SHP77 treated with DMSO at 0.1 percent for 48 hours (cell line): ENCODE results near the gene ATP6V0B.
A peak's percentile ranks its signal among the peaks of the same experiment; 100 is the strongest.

ENCODE experiments used
- DNase-seq: peaks from one replicate; lab custom pipeline; 2025; lab: John Stamatoyannopoulos, UW

ATP6V0B gene

DNA sequence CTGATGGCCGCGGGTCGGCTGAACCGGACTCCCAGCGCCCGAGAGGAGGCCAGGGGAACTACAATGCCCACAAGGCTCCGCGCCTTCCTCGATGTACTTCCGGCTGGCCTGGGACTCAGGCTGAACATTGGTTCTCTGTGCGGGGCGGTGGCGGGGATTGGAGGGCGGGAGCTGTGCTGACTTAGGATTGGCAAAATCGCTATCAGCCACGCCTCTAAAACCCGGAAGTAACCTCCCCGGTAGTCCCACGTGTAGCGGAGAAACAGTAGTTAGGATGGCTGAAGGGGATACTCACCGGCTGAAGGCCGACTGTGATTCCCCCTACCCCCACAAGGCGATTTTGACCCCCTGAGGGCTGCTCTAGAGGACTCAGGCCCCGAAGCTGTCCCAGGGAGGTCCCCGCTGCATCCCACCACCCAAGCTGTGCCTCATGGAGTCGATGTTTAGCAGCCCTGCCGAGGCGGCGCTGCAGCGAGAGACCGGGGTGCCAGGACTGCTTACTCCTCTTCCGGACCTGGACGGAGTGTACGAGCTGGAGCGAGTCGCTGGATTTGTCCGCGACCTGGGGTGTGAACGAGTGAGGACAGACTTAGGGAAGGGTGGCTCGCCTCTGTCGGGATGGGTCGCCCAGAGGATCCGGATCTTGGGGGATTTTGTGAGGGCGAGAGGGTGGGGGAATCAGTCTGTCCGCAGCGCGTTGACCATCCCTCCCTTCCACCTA, 4.9 kb upstream of the ATP6V0B start, which contains the start of gene DPH2:
Gene DPH2, plus strand, starts transcription at position 265 of the 721 bp plus-strand sequence. Its CDS starts 166 bp downstream, at position 431.
- peak; percentile 89 for DNase-seq

DNA sequence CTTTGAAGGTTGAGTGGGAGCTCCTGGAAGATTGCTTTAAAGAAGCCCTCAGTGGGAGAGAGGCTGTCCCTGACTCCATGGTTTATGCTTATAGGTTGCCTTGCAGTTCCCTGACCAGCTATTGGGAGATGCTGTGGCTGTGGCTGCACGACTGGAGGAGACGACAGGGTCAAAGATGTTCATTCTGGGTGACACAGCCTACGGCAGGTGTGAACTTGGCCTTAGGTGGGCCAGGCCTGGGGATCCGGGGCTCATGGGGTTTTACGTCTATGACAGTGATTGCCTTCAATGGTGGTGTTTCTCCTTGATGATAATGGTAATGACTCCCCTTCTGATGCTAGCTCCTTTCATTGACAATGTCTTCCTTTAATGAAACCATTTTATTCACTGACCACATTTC, 4.3 kb upstream of the ATP6V0B start:
- DNase-seq: no peak

DNA sequence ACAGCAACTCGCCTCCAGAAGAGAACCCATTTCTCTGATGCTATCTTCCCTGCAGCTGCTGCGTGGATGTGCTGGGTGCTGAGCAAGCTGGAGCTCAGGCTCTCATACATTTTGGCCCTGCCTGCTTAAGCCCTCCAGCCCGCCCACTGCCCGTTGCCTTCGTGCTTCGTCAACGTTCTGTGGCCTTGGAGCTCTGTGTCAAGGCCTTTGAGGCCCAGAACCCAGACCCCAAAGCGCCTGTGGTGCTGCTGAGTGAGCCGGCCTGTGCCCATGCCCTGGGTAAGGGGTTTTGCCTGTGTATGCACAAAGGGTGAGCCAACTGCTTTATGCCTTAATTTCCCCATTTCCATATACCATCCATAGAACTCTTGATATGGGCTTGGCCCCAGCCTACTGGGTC, 3.8 kb upstream of the ATP6V0B start:
- no peak for DNase-seq

DNA sequence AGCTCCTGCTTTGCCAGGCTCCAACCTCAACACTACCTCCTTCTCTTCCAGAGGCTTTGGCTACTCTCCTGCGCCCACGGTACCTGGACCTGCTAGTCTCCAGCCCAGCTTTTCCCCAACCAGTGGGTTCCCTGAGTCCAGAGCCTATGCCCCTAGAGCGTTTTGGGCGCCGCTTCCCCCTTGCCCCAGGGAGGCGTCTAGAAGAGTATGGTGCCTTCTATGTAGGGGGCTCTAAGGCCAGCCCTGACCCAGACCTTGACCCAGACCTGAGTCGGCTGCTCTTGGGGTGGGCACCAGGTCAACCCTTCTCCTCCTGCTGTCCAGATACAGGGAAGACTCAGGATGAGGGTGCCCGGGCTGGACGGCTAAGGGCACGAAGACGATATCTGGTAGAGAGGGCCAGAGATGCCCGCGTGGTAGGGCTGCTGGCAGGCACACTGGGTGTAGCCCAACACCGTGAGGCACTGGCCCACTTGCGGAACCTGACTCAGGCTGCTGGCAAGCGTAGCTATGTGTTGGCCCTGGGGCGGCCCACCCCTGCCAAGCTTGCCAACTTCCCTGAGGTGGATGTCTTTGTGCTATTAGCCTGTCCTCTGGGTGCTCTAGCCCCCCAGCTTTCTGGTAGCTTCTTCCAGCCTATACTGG, 3.3 kb upstream of the ATP6V0B start:
- no peak for DNase-seq

DNA sequence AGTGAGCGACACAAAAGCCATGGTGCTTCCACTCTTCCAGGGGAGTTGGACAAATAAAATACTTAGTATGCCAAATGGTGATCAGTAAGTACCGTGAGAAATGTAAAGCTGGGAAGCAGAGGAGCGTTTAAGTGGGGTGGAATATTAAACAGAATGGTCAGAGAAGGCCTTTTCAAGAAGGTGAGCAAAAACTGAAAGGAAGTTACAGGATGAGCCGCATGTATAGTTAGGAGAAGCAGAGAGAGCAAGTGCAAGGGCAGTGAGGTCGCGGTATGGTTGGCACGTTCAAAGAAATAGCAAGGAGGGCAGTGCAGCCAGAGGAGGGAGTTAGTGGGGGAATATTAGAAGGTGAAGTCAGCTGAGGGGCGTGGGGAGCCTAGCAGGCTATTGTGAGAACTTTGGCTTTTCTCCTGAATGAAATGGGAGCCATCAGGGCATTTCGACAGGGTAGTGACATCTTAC, 748 bp upstream of the ATP6V0B start:
- peak; percentile 52 for DNase-seq

DNA sequence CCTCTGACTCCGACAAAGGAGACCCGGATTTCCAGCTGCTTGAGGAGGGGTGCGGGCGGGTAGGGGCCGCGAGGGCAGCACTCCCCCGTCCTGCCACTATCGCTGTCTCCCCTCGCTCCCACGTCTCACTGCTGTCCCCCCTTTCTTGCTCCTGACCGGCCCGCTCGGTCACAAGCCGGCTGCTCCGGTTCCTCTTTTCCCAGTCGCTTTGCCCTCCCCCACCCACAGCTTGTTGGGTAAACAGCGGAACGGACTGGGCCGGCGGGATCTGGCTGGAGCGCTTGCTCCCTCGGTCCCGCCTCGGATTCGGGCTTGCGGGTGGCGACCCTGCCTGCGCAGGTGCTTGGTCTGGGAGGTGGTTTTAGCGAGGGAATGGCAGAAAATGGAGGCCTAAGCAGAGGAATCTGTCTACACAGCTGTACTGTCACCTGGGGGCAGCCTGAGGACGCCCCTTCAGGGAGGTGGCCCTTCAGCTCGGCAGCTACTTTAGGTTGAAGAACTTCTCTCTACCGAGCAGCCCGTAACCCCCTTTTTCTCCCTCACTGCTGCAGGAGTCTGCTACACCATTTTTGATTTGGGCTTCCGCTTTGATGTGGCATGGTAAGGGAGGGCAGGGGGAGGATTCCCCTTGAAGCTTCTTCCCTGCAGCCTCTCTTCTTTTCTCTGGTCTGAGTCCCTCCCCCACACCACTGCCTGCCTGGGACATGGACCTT, 645 bp downstream of the ATP6V0B start:
- DNase-seq: no peak

DNA sequence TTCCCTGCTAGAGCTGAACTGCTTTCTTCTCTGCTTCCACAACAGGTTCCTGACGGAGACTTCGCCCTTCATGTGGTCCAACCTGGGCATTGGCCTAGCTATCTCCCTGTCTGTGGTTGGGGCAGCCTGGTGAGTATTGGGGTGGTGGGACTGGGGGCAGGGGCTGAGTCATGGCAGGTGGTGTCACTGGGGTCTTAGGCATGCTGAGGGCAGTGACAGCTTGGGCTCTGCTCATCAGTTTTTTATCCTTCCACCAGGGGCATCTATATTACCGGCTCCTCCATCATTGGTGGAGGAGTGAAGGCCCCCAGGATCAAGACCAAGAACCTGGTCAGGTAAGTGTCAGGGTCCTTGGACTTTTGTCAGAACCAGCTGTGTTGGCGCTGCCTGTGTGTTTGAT, 1.3 kb downstream of the ATP6V0B start:
- no peak for DNase-seq

DNA sequence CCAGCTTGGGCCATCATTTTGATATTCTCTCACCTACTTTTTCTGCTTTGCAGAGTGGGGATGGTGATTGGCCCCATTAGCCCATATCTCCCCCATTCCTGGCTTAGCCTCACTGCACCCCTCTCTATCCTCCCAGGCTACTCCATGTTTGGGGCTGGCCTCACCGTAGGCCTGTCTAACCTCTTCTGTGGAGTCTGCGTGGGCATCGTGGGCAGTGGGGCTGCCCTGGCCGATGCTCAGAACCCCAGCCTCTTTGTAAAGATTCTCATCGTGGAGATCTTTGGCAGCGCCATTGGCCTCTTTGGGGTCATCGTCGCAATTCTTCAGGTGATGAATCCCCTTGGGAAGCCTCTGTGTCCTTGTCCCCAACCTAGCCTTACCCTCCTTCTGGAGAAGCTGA, 2.1 kb downstream of the ATP6V0B start:
- DNase-seq: no peak

DNA sequence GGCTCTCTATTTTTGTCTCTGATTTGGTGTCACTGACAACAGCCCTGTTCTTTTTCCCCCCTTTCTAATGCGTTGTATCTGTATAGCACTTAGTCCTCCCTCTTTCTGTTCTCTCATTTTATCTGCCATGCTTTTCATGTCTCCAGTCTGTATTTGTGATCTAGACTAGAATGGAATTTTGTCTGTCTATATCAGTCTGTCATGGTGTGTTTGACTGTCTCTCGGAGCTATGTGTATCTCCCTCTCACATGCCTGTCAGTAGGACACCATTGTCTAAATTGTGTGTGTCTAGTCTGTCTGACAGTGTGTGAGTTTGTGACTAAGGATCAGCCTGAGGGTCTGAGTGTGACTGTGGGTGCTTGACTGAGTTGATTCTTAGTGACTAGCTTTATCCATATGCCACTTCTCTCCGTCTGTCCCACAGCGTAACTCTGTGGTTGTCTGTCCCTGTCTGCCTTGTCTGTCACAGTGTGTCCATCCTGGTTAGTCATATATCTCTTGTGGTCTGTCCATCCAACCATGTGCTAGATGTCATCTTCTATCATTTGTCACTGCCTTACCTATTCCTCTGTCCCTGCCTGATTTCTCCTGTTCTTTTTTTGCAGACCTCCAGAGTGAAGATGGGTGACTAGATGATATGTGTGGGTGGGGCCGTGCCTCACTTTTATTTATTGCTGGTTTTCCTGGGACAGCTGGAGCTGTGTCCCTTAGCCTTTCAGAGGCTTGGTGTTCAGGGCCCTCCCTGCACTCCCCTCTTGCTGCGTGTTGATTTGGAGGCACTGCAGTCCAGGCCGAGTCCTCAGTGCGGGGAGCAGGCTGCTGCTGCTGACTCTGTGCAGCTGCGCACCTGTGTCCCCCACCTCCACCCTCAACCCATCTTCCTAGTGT, 2.9 kb downstream of the ATP6V0B start:
- no peak for DNase-seq

DNA sequence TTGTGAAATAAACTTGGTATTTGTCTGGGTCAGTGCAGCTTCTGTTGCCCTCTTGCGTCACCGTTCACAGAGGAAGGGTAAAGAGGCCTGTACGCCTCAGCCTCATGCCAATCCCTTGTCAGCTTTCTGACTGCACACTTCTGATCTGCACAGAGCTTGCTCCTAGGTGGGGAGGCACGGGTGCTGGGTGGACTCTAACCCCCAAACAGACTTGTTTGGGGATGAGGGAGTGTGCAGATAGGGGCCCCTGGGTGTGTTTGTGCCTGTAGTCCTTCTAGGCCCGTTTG, 3.4 kb downstream of the ATP6V0B start:
- DNase-seq: no peak

DNA sequence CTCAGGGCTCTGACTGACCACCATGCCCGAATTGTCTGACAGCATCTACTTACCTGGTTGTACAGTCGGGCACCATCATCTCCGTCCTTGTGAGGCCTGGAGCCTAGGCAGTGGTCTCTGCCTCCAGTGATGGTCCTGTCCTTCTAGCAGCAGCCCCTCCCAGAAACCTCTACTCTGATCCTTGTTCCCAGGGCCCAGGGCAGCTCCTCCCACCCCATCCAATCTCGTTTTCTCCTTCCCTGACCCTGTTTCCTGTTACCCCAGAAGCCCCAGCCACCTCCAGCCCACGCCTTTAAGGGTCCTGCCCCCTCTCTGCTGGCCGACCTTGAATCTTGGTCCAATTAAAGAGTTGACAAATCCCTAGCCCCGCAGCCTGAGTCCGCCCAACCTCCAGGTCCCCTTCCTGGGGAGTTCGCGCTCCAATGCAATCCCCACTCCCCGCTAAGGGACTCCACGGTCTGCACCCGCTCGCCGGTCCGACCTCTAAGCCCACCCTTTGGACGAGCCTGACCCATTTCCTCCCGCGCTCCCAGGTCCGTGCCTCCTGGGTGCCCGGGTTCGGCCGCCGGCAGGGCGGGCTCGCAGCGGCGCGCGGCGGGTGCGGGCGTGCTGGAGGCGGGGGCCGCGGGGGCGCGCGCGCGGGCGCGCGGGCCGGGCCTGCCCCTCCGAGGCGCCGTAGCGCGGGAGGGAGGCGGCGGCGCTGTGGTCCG, 3.9 kb downstream of the ATP6V0B start, which contains the start of gene B4GALT2:
Gene B4GALT2, plus strand, starts transcription at position 660 of the 710 bp plus-strand sequence. CDS start 1,951 bp downstream, outside the sequence.
- DNase-seq: no peak

DNA sequence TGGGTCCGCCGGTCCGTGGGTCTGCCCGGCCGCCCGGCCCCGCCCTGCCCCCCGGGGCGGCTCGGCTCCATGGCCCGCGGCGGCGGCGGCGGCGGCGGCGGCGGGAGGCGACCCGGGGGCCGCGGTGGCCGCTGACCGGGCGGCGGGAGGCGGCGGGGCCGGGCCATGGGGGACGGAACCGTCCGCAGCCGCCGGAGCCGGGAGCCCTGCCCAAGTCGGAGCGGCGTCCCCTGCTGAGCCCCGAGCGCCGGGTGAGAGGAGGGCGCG, 4.4 kb downstream of the ATP6V0B start:
- DNase-seq: no peak

DNA sequence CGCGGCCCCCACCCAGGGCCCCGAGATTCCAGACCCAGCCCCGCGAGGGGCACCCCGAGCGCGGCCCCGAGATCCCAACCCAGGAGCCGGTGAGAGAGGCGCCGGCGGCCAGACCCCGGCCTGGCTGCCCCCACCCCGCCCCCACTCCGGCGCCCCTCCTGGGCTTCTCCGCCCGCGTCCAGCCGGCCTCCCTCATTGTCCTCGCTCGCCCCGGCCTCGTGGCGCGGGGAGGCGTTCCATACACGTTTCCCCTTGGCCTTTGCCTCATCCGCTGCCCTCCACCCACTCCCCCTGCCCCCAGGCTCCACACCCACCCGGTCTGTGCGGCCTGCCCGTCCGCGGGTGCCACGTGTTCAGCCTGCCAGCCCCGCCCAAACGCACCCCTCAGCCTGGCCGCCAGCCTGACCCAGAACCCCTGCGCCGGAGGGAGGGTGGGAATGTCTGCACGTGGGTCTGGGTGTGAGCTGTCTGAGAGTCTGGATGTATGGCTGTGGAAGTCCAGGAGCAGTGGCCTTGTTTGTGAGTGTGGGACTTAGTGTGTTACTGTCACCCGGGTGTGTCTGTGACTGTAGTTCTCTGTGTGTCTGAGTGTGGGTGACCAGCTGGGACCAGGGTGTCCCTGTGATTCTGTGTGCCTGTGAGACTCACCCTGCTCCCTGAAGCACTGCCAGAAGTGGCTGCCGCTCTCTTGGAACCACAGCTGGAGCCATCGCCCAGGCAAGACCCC, 4.9 kb downstream of the ATP6V0B start:
- no peak for DNase-seq

DNA sequence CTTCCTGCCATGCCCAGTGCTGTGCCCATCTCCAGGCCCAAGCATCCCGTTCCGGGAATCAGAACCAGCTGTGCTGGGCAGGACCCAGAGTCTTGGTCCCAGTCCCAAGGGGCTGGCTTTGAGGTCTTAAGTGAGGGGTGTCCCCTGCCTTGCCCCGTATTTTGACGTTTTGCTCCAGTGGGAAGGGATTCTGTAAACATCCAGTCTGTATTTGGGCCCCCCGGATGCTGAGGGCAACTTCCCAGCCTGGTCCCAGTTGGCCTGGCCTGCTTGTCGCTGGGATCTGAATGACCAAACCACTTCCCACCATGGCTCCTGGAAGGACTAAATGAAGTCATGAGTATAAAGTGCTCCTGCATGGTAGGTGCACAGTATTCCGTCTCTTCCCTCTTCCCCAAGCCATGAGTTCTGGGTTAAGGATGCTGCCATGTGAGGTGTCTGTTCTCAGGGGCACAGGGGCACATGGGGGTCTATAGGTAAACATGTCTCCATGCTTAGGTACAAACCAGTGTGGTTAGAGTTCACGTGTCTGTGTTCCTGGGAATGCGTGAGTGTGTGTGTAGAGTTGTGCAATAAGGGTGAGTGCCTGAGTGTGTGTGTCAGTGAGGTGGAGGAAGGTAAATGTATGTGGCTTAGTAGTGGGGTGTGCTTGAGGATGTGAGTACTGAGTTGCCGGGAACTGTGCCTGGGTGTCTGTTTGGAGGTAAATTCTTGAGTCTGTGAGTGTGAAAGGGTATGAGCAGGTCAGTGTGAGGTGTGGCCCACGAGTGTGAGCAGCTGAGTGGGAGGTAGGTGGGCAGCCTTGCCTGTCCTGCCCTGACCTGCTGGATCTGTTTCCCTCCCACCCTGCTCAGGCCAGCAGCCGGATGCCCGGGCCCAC, 5.7 kb downstream of the ATP6V0B start:
- no peak for DNase-seq

DNA sequence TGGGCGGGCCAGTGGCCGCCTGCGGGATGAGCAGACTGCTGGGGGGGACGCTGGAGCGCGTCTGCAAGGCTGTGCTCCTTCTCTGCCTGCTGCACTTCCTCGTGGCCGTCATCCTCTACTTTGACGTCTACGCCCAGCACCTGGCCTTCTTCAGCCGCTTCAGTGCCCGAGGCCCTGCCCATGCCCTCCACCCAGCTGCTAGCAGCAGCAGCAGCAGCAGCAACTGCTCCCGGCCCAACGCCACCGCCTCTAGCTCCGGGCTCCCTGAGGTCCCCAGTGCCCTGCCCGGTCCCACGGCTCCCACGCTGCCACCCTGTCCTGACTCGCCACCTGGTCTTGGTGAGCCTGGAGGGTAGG, 6.4 kb downstream of the ATP6V0B start:
- no peak for DNase-seq

DNA sequence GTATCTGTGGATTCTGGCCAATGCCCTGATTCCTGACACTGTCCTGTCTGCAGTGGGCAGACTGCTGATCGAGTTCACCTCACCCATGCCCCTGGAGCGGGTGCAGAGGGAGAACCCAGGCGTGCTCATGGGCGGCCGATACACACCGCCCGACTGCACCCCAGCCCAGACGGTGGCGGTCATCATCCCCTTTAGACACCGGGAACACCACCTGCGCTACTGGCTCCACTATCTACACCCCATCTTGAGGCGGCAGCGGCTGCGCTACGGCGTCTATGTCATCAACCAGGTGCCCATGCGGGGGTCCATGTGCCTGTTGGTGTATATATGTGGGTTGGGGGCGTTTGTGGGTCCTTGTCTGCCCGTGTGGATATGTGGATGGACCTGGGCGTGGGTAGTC, 6.9 kb downstream of the ATP6V0B start:
- no peak for DNase-seq

DNA sequence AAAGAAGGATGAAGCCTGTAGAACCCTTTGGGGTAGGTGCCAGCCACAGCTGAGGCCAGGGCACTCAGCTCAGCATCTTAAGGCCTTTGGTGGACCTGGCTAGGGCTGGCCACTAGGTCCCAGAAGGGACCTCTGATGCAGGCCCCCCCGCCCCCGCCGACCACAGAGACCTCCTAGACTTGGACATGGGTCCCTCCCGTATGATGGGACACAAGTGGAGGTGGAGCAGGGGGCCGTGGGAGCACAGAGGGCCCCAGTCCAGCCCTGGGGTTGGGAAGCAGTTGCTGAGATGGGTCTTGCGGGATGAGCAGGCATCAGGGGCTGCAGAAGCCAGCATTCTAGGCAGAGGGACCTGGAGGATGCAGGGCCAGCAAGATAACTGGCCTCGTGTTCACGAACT, 7.5 kb downstream of the ATP6V0B start:
- DNase-seq: no peak

DNA sequence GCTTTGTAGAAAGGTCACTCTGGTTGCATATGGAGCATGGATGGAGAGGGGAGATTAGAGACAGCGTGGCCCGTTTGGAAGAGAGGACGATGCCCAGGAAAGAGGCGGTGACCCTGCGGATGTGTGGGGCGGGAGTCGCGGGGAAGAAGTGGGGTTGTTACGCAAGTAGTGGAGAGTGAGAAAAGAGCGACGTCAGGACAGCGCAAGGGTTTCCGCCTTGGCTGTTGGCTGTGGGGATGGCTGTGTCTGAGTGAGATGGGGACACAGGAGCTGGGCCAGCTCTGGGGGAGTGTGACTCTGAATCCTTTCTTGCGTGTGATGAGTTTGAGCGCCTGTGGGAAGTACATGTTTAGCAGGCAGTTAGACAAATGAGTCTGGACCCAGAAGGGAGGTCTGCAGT, 8.0 kb downstream of the ATP6V0B start:
- DNase-seq: no peak

DNA sequence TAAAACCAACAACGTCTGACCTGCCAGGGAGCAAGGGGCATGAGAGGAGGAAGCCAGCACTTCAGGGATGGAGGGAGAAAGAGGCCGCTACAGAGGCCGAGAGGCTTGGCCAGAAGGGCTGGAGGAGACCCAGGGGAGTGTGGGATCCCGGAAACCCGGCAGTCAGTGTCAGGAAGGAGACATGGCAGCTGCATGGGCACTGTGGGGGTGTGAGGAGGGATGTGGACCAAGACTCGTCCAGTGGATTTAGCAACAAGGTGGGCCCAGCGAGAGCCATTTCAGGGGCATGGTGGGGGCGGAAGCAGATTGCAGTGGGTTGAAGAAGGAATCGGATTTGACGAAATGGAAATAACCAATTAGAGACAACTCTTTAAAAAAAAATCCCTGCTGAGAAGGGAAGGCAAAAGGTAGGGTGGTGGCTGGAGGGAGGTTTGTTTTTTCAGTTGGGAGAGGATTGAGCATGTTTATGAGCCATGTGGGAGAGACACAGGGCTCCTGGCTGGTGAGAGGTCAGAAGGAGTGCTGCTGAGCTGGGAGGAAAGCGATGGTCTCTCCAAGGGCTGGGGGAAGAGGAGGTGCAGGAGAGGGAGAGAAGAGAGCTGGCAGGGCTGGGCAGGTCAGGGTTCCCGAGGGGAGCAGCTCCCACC, 8.6 kb downstream of the ATP6V0B start:
- DNase-seq: no peak

DNA sequence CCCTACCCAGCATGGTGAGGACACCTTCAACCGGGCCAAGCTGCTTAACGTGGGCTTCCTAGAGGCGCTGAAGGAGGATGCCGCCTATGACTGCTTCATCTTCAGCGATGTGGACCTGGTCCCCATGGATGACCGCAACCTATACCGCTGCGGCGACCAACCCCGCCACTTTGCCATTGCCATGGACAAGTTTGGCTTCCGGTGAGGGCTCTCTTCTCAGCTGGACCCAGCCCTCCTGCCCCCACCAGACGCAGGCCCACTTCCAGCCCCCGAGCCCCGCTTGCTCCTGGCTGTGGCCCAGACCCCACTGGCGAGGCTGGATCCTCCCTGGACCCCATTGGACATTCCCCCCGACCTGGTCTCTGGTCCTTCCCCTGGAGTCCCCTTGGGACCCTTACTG, 10.1 kb downstream of the ATP6V0B start:
- DNase-seq: no peak
